Measurements from ENCODE around the gene LRMDA. TPM values are rescaled to one million over a fixed set of nuclear protein-coding genes. Genes with fewer than 3 reads are reported as not detected.

LRMDA gene
- total RNA-seq, 6 donors from 2014 or later = 12.8 to 185 (median 18.1) TPM

- Histone ChIP-seq H3K27ac (no peak overlapping the region), H3K4me1 (no peaks in the 10 kb centered on the region), H3K36me3 (no peaks in the 10 kb centered on the region), H3K4me3 (no peak overlapping the region), H3K9me3 (no peaks in the 10 kb centered on the region), H3K27me3 (no peaks in the 10 kb centered on the region)
- ATAC-seq (ENCODE audit: low FRiP score in 2 of 2) (no peak), DNase-seq (no peak)
- TF ChIP-seq POLR2AphosphoS5 (IDR thresholded peaks at IDR 0.05) (no peak), CTCF (IDR thresholded peaks at IDR 0.05) (no peak), POLR2A (IDR thresholded peaks at IDR 0.05) (no peak), EP300 (IDR thresholded peaks at IDR 0.05) (no peak)
- WGBS, 2 donors = 76 to 79% methylated on average over 5 of the region's 5 CpGs
Measured at GRCh38 chr10:76479103-76479790, 1047.8 kb downstream of the LRMDA start.

GRCh38 chr10:76481178-76481577 is 1049.8 kb downstream of the LRMDA start:
- H3K36me3 ChIP-seq = no peaks in the 10 kb centered on the region
- H3K4me3 ChIP-seq = no peak overlapping the region
- ATAC-seq (ENCODE audit: low FRiP score in 2 of 2) (no peak), DNase-seq (no peak)
- WGBS, 2 donors = 83 to 87% methylated on average over 2 of the region's 2 CpGs
- H3K4me1 ChIP-seq = no peaks in the 10 kb centered on the region
- H3K9me3 ChIP-seq = no peaks in the 10 kb centered on the region
- TF ChIP-seq EP300 (IDR thresholded peaks at IDR 0.05) (no peak), CTCF (IDR thresholded peaks at IDR 0.05) (no peak), POLR2A (IDR thresholded peaks at IDR 0.05) (no peak), POLR2AphosphoS5 (IDR thresholded peaks at IDR 0.05) (no peak)
- H3K27ac ChIP-seq = no peak overlapping the region
- H3K27me3 ChIP-seq = no peaks in the 10 kb centered on the region

GRCh38 chr10:76487582-76487981 is 1056.2 kb downstream of the LRMDA start:
- DNase-seq = no peak
- Histone ChIP-seq H3K27ac (no peak overlapping the region), H3K9me3 (peaks cover 0 to 8% (median 4%) of the 10 kb centered on the region in 4 donors), H3K4me1 (peaks cover 0 to 6% (median 0%) of the 10 kb centered on the region in 4 donors), H3K27me3 (no peaks in the 10 kb centered on the region), H3K4me3 (no peak overlapping the region), H3K36me3 (no peaks in the 10 kb centered on the region)
- WGBS, 2 donors = 96 to 100% methylated on average over 1 of the region's 1 CpG
- TF ChIP-seq POLR2A (IDR thresholded peaks at IDR 0.05) = no peak
- no peak for TF ChIP-seq POLR2AphosphoS5 (IDR thresholded peaks at IDR 0.05)
- TF ChIP-seq EP300 (IDR thresholded peaks at IDR 0.05) = no peak
- no peak for TF ChIP-seq CTCF (IDR thresholded peaks at IDR 0.05)
- no peak for ATAC-seq (ENCODE audit: low FRiP score in 2 of 2)

- Histone ChIP-seq H3K36me3 (no peaks in the 10 kb centered on the region), H3K4me3 (no peak overlapping the region), H3K27me3 (no peaks in the 10 kb centered on the region), H3K27ac (no peak overlapping the region), H3K9me3 (peaks cover 0 to 17% (median 8%) of the 10 kb centered on the region in 4 donors), H3K4me1 (peaks cover 0 to 6% (median 0%) of the 10 kb centered on the region in 4 donors)
- TF ChIP-seq POLR2AphosphoS5 (IDR thresholded peaks at IDR 0.05) (no peak), POLR2A (IDR thresholded peaks at IDR 0.05) (no peak), EP300 (IDR thresholded peaks at IDR 0.05) (no peak), CTCF (IDR thresholded peaks at IDR 0.05) (no peak)
- DNase-seq = no peak
- ATAC-seq (ENCODE audit: low FRiP score in 2 of 2) = no peak
- 88 to 94% methylated on average over 1 of the region's 1 CpG for WGBS, 2 donors
Measured at GRCh38 chr10:76488602-76489001, 1057.2 kb downstream of the LRMDA start.

- DNase-seq = no peak
- no peak for TF ChIP-seq EP300 (IDR thresholded peaks at IDR 0.05)
- no peak for TF ChIP-seq POLR2AphosphoS5 (IDR thresholded peaks at IDR 0.05)
- TF ChIP-seq POLR2A (IDR thresholded peaks at IDR 0.05) = no peak
- no peak for TF ChIP-seq CTCF (IDR thresholded peaks at IDR 0.05)
- no peaks in the 10 kb centered on the region for H3K36me3 ChIP-seq
- peaks cover 0 to 6% (median 0%) of the 10 kb centered on the region in 4 donors for H3K4me1 ChIP-seq
- H3K27me3 ChIP-seq = no peaks in the 10 kb centered on the region
- no peak overlapping the region for H3K27ac ChIP-seq
- no peak overlapping the region for H3K4me3 ChIP-seq
- peaks cover 3 to 17% (median 8%) of the 10 kb centered on the region in 4 donors for H3K9me3 ChIP-seq
- ATAC-seq (ENCODE audit: low FRiP score in 2 of 2) = no peak
Measured at GRCh38 chr10:76491216-76491615, 1059.8 kb downstream of the LRMDA start.
